HFF-Myc (cell line): ENCODE results near the gene ARPC1A.
"Not testable (repeated sequence)": the region's sequence is repeated elsewhere in the genome, so short reads cannot be mapped to it uniquely, and the experiment has no call there.

ENCODE experiments used
- DNase-seq: peaks from one replicate; pipeline ENCODE4 v3.0.0-alpha.2; 2011; ENCODE audit warnings: low read depth; ENCODE audit errors: extremely low read depth
- H3K4me3 ChIP-seq: replicated peaks from 2 replicates; pipeline ENCODE4 v1.5.1; 2011; ENCODE audit warnings: low read depth, mild to moderate bottlenecking, control low read depth, low read length
- TF ChIP-seq, protein P1 (sequence below): IDR thresholded peaks from 2 replicates; pipeline ENCODE4 v1.5.1; 2012; ENCODE audit warnings: mild to moderate bottlenecking, low read depth, low read length, control low read depth; ENCODE audit errors: missing control alignments

ARPC1A gene

GRCh38 chr7:99383203-99383602 lies 57.5 kb downstream of the ARPC1A start:
- TF ChIP-seq, protein P1, sequence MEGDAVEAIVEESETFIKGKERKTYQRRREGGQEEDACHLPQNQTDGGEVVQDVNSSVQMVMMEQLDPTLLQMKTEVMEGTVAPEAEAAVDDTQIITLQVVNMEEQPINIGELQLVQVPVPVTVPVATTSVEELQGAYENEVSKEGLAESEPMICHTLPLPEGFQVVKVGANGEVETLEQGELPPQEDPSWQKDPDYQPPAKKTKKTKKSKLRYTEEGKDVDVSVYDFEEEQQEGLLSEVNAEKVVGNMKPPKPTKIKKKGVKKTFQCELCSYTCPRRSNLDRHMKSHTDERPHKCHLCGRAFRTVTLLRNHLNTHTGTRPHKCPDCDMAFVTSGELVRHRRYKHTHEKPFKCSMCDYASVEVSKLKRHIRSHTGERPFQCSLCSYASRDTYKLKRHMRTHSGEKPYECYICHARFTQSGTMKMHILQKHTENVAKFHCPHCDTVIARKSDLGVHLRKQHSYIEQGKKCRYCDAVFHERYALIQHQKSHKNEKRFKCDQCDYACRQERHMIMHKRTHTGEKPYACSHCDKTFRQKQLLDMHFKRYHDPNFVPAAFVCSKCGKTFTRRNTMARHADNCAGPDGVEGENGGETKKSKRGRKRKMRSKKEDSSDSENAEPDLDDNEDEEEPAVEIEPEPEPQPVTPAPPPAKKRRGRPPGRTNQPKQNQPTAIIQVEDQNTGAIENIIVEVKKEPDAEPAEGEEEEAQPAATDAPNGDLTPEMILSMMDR: no peak
- H3K4me3 ChIP-seq: no peak overlapping the region
- DNase-seq: no peak

- no peak overlapping the region for H3K4me3 ChIP-seq
- DNase-seq: no peak
- TF ChIP-seq, protein P1: no peak
Measured at GRCh38 chr7:99383791-99384370, 58.2 kb downstream of the ARPC1A start.

DNA sequence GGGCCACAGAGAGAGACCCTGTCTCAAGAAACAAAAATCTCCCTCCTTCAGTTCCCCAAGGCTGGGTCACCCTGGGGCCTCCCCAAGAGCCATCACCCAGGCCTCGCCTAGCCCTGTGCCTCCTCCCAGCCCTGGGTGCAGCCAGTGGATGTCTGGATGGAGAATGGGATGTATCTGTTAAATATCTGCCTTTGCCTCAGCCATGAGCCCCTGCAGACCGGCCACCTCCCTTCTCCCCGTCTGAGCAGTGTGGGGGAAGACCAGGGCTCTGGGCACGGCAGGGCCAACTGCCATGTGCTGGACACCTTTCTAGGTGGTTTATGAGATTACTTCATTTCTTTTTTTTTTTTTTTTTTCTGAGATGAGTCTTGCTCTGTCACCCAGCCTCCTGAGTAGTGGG lies 58.8 kb downstream of the ARPC1A start:
- no peak for DNase-seq
- TF ChIP-seq, protein P1: no peak
- H3K4me3 ChIP-seq: no peak overlapping the region

DNA sequence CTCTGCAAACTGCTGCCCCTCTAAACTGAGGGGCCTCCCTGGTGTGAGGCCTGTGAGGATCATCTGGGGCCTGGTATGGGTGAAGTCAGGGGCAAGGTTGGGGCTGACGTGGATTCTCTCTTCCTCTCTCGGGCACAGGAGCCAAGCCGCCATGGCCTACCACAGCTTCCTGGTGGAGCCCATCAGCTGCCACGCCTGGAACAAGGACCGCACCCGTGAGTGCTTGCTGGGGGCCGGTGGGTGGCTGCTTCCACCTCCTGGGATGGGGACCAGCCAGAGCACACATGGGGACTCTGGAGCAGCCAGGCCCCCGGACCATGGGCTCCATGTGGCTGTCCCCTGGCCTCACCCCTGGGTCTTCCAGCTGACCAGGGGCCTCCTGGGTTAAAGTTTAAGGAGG lies 59.9 kb downstream of the ARPC1A start:
- no peak overlapping the region for H3K4me3 ChIP-seq
- TF ChIP-seq, protein P1: no peak
- DNase-seq: no peak

DNA sequence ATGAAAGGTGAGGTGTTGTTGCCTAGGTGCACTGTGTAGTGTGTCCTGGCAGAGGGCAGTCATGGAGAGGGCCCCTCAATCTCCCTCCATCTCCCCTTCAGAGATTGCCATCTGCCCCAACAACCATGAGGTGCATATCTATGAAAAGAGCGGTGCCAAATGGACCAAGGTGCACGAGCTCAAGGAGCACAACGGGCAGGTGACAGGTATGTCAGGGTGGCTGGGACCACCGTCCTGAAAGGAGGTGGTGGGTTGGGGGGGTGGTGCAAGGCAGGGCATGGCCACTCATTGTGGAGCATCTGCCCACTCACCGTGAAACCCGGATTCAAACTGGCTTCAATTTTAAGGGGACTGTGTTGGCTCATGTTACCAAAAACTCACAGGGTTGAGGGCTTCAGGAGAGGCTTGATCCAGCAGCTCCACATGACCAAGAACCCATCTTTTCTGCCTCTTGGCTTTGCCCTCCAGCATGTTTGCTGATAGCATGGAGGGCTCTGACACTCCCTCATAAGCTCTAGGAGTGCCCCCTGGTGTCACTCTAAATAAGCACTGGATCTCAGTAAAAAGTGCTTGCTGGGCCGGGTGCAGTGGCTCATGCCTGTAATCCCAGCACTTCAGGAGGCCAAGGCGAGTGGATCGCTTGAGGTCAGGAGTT lies 61.0 kb downstream of the ARPC1A start:
- TF ChIP-seq, protein P1: peak; percentile 40
- DNase-seq: no peak
- no peak overlapping the region for H3K4me3 ChIP-seq

GRCh38 chr7:99387239-99387635 lies 61.5 kb downstream of the ARPC1A start:
- not testable (repeated sequence) for DNase-seq, H3K4me3 ChIP-seq

GRCh38 chr7:99387912-99388311 lies 62.2 kb downstream of the ARPC1A start:
- TF ChIP-seq, protein P1: no peak
- no peak for DNase-seq
- H3K4me3 ChIP-seq: no peak overlapping the region
